B cell (primary cell): Measurements from ENCODE around the gene TEX9. TPM values are rescaled to one million over a fixed set of nuclear protein-coding genes. Genes with fewer than 3 reads are reported as not detected.

ENCODE experiments used
- ATAC-seq: fragments of 200-7000 bp; cut with Tn5 transposase; one replicate; pipeline ENCODE4 v1.10.0; 2021; ENCODE audit warnings: low read depth, mild to moderate bottlenecking, moderate number of reproducible peaks, moderate library complexity
- CTCF ChIA-PET: fragments of 350-600 bp; sonication (Branson Sonifier 250); formaldehyde crosslinking; loops from one replicate; lab custom pipeline; 2021; ENCODE audit warnings: antibody characterized with exemption, inconsistent platforms; lab: Charles Lee
- POLR2A ChIA-PET: fragments of 350-600 bp; sonication (Branson Sonifier 250); formaldehyde crosslinking; loops from one replicate; lab custom pipeline; 2021; ENCODE audit warnings: antibody characterized with exemption; lab: Charles Lee
- DNase-seq: peaks from one replicate; pipeline ENCODE4 v3.0.0; 2013
- H2AFZ ChIP-seq: 2 replicates; pipeline ENCODE4 v1.6.1; 2012; ENCODE audit warnings: mild to moderate bottlenecking, low read depth, low read length; ENCODE audit not compliant: insufficient read depth, poor library complexity, severe bottlenecking
- H3K27ac ChIP-seq, 2 donors: 1 replicate in 1 of 2; 2 replicates in 1 of 2; pipeline ENCODE4 v1.5.1; 2012 to 2013; ENCODE audit warnings: low read length in 2 of 2, mild to moderate bottlenecking in 2 of 2, moderate library complexity in 1 of 2
- H3K27me3 ChIP-seq, 4 experiments: fragments of 200-600 bp in 1 of 4; sonication (generic) in 1 of 4; replicated peaks in 1 of 4; 1 replicate in 2 of 4; 2 replicates in 2 of 4; pipeline versions ENCODE4 v1.6.1 to v1.7.0; 2013 to 2016; ENCODE audit warnings: low read length in 3 of 4, mild to moderate bottlenecking in 2 of 4, mixed read lengths in 1 of 4, moderate library complexity in 1 of 4; ENCODE audit not compliant: insufficient read depth in 4 of 4, control insufficient read depth in 3 of 4; ENCODE audit errors: control extremely low read depth in 1 of 4
- H3K36me3 ChIP-seq, 2 experiments: replicated peaks in 1 of 2; 1 replicate in 1 of 2; 2 replicates in 1 of 2; pipeline versions ENCODE4 v1.6.1 to v1.7.1; 2013; ENCODE audit warnings: low read length in 1 of 2; ENCODE audit not compliant: insufficient read depth in 2 of 2, control insufficient read depth in 1 of 2; ENCODE audit errors: control extremely low read depth in 1 of 2, extremely low read depth in 1 of 2
- H3K4me1 ChIP-seq, 2 donors: fragments of 200-600 bp in 1 of 2; sonication (generic) in 1 of 2; 1 replicate in 1 of 2; 2 replicates in 1 of 2; pipeline versions ENCODE4 v1.5.1 to v1.6.1; 2013 to 2017; ENCODE audit warnings: low read length in 2 of 2; ENCODE audit not compliant: control insufficient read depth in 2 of 2, insufficient read depth in 2 of 2
- H3K4me2 ChIP-seq: replicated peaks from 2 replicates; pipeline ENCODE3; 2012; ENCODE audit warnings: mild to moderate bottlenecking, low read depth, low read length; ENCODE audit not compliant: poor library complexity, severe bottlenecking
- H3K4me3 ChIP-seq, 5 experiments: fragments of 200-600 bp in 1 of 5; sonication (generic) in 1 of 5; 1 replicate in 3 of 5; 2 replicates in 2 of 5; pipeline versions ENCODE4 v1.5.1 to v1.7.0; 2011 to 2016; ENCODE audit warnings: low read length in 4 of 5, mild to moderate bottlenecking in 4 of 5, low read depth in 2 of 5, control low read depth in 1 of 5, moderate library complexity in 1 of 5; ENCODE audit not compliant: insufficient read depth in 1 of 5; ENCODE audit errors: control extremely low read depth in 1 of 5, extremely low read depth in 1 of 5
- H3K79me2 ChIP-seq: fragments of 200-600 bp; sonication (generic); one replicate; pipeline ENCODE4 v1.6.0; 2016; ENCODE audit warnings: low read length; ENCODE audit not compliant: control insufficient read depth, insufficient read depth
- H3K9ac ChIP-seq: fragments of 200-600 bp; sonication (generic); 2 replicates; pipeline ENCODE4 v1.6.1; 2017; ENCODE audit warnings: mild to moderate bottlenecking, low read length, moderate library complexity
- H3K9me3 ChIP-seq, 3 donors: one replicate each; pipeline versions ENCODE4 v1.6.1 to v1.7.1; 2013; ENCODE audit warnings: low read length in 2 of 3; ENCODE audit not compliant: control insufficient read depth in 2 of 3, insufficient read depth in 1 of 3; ENCODE audit errors: control extremely low read depth in 1 of 3
- H4K20me1 ChIP-seq: 2 replicates; pipeline ENCODE4 v1.6.0; 2012; ENCODE audit warnings: mild to moderate bottlenecking, low read length; ENCODE audit not compliant: insufficient read depth, control insufficient read depth, poor library complexity, severe bottlenecking
- H3K27ac Mint-ChIP-seq: one replicate; pipeline ENCODE4 v1.8.0; 2021; ENCODE audit warnings: mixed read lengths
- H3K27me3 Mint-ChIP-seq: one replicate; pipeline ENCODE4 v1.8.0; 2021; ENCODE audit warnings: mixed read lengths
- H3K4me1 Mint-ChIP-seq: one replicate; pipeline ENCODE4 v1.8.0; 2021; ENCODE audit warnings: mixed read lengths
- H3K4me3 Mint-ChIP-seq: one replicate; pipeline ENCODE4 v1.8.0; 2021; ENCODE audit warnings: mixed read lengths
- H3K9me3 Mint-ChIP-seq: one replicate; pipeline ENCODE4 v1.8.0; 2022; ENCODE audit warnings: mixed read lengths; ENCODE audit not compliant: insufficient read depth
- CTCF ChIP-seq: fragments of 200-600 bp; IDR thresholded peaks from one replicate; pipeline ENCODE4 v1.8.0; 2022; ENCODE audit warnings: antibody characterized with exemption, mild to moderate bottlenecking
- EZH2 ChIP-seq: IDR thresholded peaks from 2 replicates; pipeline ENCODE4 v1.6.1; 2012; ENCODE audit warnings: borderline replicate concordance, low read depth, mild to moderate bottlenecking, moderate library complexity, low read length; ENCODE audit not compliant: insufficient read depth, poor library complexity, severe bottlenecking
- WGBS: methylation state at CpG from one replicate; pipeline ENCODE4 v1.1.5; 2013; ENCODE audit warnings: missing lambda C conversion rate; ENCODE audit not compliant: insufficient coverage; 5-methylcytosine and 5-hydroxymethylcytosine counted together
- intact Hi-C: fragments of 100-400 bp; cut with micrococcal nuclease; formaldehyde crosslinking; loops from one replicate; pipeline ENCODE4 v1.10.0; 2022
- polyA plus RNA-seq: library from polyadenylated mRNA; depleted of rRNA; stranded (reverse); fragments of >200 nt; gene quantifications from 2 replicates; pipeline ENCODE4 v1.2.3, GENCODE V29; 2012
- total RNA-seq, 2 donors: library from RNA; stranded (reverse); fragments of 120-200 nt in 1 of 2; gene quantifications; 1 replicate in 1 of 2; 2 replicates in 1 of 2; pipeline versions ENCODE4 v1.2.3 to v1.2.4, GENCODE V29; 2013 to 2022

The TEX9 gene
- total and polyA plus RNA-seq, 2 donors (not counting 1 experiment from before 2014, with no cell fraction given), result 7.6 to 43.1 TPM

- DNase-seq (no peak), ATAC-seq (no peak)
- Histone ChIP-seq H3K36me3 (no peaks in the 10 kb centered on the region), H4K20me1 (no peaks in the 10 kb centered on the region), H3K4me2 (no peak overlapping the region), H2AFZ (no peak overlapping the region), H3K27ac (no peak overlapping the region), H3K4me3 (no peak overlapping the region), H3K9me3 (peaks cover 0 to 5% (median 1%) of the 10 kb centered on the region in 3 donors), H3K79me2 (no peaks in the 10 kb centered on the region), H3K27me3 (no peaks in the 10 kb centered on the region), H3K9ac (no peak overlapping the region), H3K4me1 (no peaks in the 10 kb centered on the region)
- ChIA-PET POLR2A (no interaction called here), CTCF (interaction anchor here (1.2 kb wide), 1 partner anchor 9 kb away, joined by 3 read pairs; no protein-coding TSS in a partner anchor)
- no peak overlapping the region for H3K4me3 Mint-ChIP-seq
- H3K27ac Mint-ChIP-seq, result no peak overlapping the region
- H3K27me3 Mint-ChIP-seq, result no peaks in the 10 kb centered on the region
- intact Hi-C loops, result no loop called here
- TF ChIP-seq EZH2, result no peak
- TF ChIP-seq CTCF, result no peak
- H3K4me1 Mint-ChIP-seq, result no peaks in the 10 kb centered on the region
- H3K9me3 Mint-ChIP-seq, result peaks cover 3% of the 10 kb centered on the region
Observed at GRCh38 chr15:56425276-56425675, 60.0 kb downstream of the TEX9 start.

GRCh38 chr15:56425976-56426375, 60.8 kb downstream of the TEX9 start:
- no peak for DNase-seq
- peaks cover 0 to 5% (median 1%) of the 10 kb centered on the region in 3 donors for H3K9me3 ChIP-seq
- Mint-ChIP-seq H3K27me3 (no peaks in the 10 kb centered on the region), H3K4me1 (no peaks in the 10 kb centered on the region), H3K9me3 (peaks cover 3% of the 10 kb centered on the region), H3K4me3 (no peak overlapping the region), H3K27ac (no peak overlapping the region)
- CTCF ChIA-PET, result interaction anchor here (1.5 kb wide), 1 partner anchor 181 kb away, joined by 6 read pairs; no protein-coding TSS in a partner anchor
- H2AFZ ChIP-seq, result no peak overlapping the region
- H3K4me1 ChIP-seq, result no peaks in the 10 kb centered on the region
- no peak overlapping the region for H3K9ac ChIP-seq
- no peaks in the 10 kb centered on the region for H3K36me3 ChIP-seq
- TF ChIP-seq EZH2, result no peak
- no peak for TF ChIP-seq CTCF
- no peaks in the 10 kb centered on the region for H3K79me2 ChIP-seq
- no peak overlapping the region for H3K4me3 ChIP-seq
- no peak overlapping the region for H3K4me2 ChIP-seq
- intact Hi-C loops, result no loop called here
- H3K27ac ChIP-seq, result no peak overlapping the region
- ATAC-seq, result no peak
- POLR2A ChIA-PET, result no interaction called here
- 100% methylated on average over 1 of the region's 1 CpG for WGBS
- H3K27me3 ChIP-seq, result no peaks in the 10 kb centered on the region
- H4K20me1 ChIP-seq, result no peaks in the 10 kb centered on the region
